SK-N-SH (cell line): ENCODE data around the gene PRRT4. TPM values are rescaled to one million over a fixed set of nuclear protein-coding genes. Genes with fewer than 3 reads are reported as not detected.

Experiments
- CTCF ChIA-PET: fragments of 300-600, 350-600 bp; formaldehyde crosslinking; extraction: SDS; loops from one replicate; lab custom pipeline; 2021; lab: Yijun Ruan, JAX
- POLR2A ChIA-PET: fragments of 350-600 bp; sonication (Branson Sonifier 250); formaldehyde crosslinking; extraction: SDS; loops from one replicate; lab custom pipeline; 2020; ENCODE audit warnings: antibody characterized with exemption, inconsistent platforms; lab: Yijun Ruan, JAX
- DNase-seq: peaks from one replicate; pipeline ENCODE4 v3.0.0; 2012
- H2AFZ ChIP-seq: fragments of 200-600 bp; sonication (generic); 2 replicates; pipeline ENCODE4 v1.8.1; 2016; ENCODE audit warnings: antibody characterized with exemption, mild to moderate bottlenecking, low read depth
- H3F3A ChIP-seq: fragments of 200-600 bp; sonication (generic); replicated peaks from 2 replicates; pipeline ENCODE3; 2016; ENCODE audit warnings: antibody characterized with exemption, mild to moderate bottlenecking; ENCODE audit not compliant: insufficient read depth
- H3K27ac ChIP-seq, 2 experiments: fragments of 200-500 bp in 1 of 2; fragments of 200-600 bp in 1 of 2; sonication (Bioruptor generic) in 1 of 2; sonication (generic), shearing (Covaris generic) in 1 of 2; 2 replicates each; pipeline versions ENCODE4 v1.5.1 to v1.6.1; 2014 to 2016; ENCODE audit warnings: low read depth in 2 of 2, inconsistent platforms in 1 of 2, low read length in 1 of 2, mild to moderate bottlenecking in 1 of 2, mixed read lengths in 1 of 2
- H3K27me3 ChIP-seq: fragments of 200-600 bp; sonication (generic), shearing (Covaris generic); 2 replicates; pipeline ENCODE4 v1.6.1; 2016; ENCODE audit warnings: mixed run types; ENCODE audit not compliant: insufficient read depth
- H3K36me3 ChIP-seq, 2 experiments: fragments of 200-500 bp in 1 of 2; fragments of 200-600 bp in 1 of 2; sonication (Bioruptor generic) in 1 of 2; sonication (generic) in 1 of 2; replicated peaks in 1 of 2; 2 replicates each; pipeline versions ENCODE3 to v1.5.1; 2014 to 2016; ENCODE audit warnings: low read length in 1 of 2, mild to moderate bottlenecking in 1 of 2; ENCODE audit not compliant: insufficient read depth in 2 of 2, control insufficient read depth in 1 of 2
- H3K4me1 ChIP-seq, 2 experiments: fragments of 200-500 bp in 1 of 2; fragments of 200-600 bp in 1 of 2; sonication (Bioruptor generic) in 1 of 2; sonication (generic), shearing (Covaris generic) in 1 of 2; 2 replicates each; pipeline versions ENCODE4 v1.5.1 to v1.6.1; 2014 to 2016; ENCODE audit warnings: low read depth in 1 of 2, low read length in 1 of 2, mixed run types in 1 of 2; ENCODE audit not compliant: insufficient read depth in 2 of 2, control insufficient read depth in 1 of 2
- H3K4me2 ChIP-seq: fragments of 200-600 bp; sonication (generic), shearing (Covaris generic); 2 replicates; pipeline ENCODE4 v1.6.1; 2017; ENCODE audit warnings: mixed run types
- H3K4me3 ChIP-seq, 2 experiments: fragments of 200-500 bp in 1 of 2; fragments of 200-600 bp in 1 of 2; sonication (Bioruptor generic) in 1 of 2; sonication (generic), shearing (Covaris generic) in 1 of 2; 2 replicates each; pipeline versions ENCODE4 v1.5.1 to v1.8.1; 2014 to 2016; ENCODE audit warnings: low read depth in 2 of 2, inconsistent platforms in 1 of 2, low read length in 1 of 2, mild to moderate bottlenecking in 1 of 2, mixed read lengths in 1 of 2, moderate library complexity in 1 of 2
- H3K79me2 ChIP-seq: fragments of 200-600 bp; sonication (generic); 2 replicates; pipeline ENCODE4 v1.8.1; 2017; ENCODE audit warnings: mild to moderate bottlenecking; ENCODE audit not compliant: insufficient read depth
- H3K9ac ChIP-seq: fragments of 200-600 bp; sonication (generic); 2 replicates; pipeline ENCODE4 v1.6.1; 2017; ENCODE audit warnings: mixed run types
- H3K9me2 ChIP-seq: fragments of 200-600 bp; sonication (generic); 2 replicates; pipeline ENCODE4 v1.6.1; 2017; ENCODE audit warnings: mixed run types
- H3K9me3 ChIP-seq: fragments of 200-600 bp; sonication (generic); 2 replicates; pipeline ENCODE4 v1.6.1; 2017; ENCODE audit warnings: mixed run types, mild to moderate bottlenecking, moderate library complexity
- H4K20me1 ChIP-seq: fragments of 200-600 bp; sonication (generic); 2 replicates; pipeline ENCODE4 v1.6.1; 2017; ENCODE audit warnings: mild to moderate bottlenecking, mixed run types; ENCODE audit not compliant: insufficient read depth
- CHD2 ChIP-seq: fragments of 150-350 bp; IDR thresholded peaks from 2 replicates; pipeline ENCODE4 v1.6.1; 2018; ENCODE audit warnings: low read length; ENCODE audit not compliant: partially characterized antibody
- FOXJ3 ChIP-seq: sonication (generic); formaldehyde crosslinking; IDR thresholded peaks from 2 replicates; pipeline ENCODE4 v1.5.1; 2020; ENCODE audit warnings: mild to moderate bottlenecking, missing genetic modification reagents
- GABPA ChIP-seq: IDR thresholded peaks from 2 replicates; pipeline ENCODE4 v1.4.0; 2012; ENCODE audit warnings: low read depth, mild to moderate bottlenecking
- MXI1 ChIP-seq: IDR thresholded peaks from 2 replicates; pipeline ENCODE4 v1.6.1; 2012; ENCODE audit warnings: mild to moderate bottlenecking, low read depth, low read length, improper control_type of control experiment
- NRF1 ChIP-seq: IDR thresholded peaks from 2 replicates; pipeline ENCODE4 v1.6.1; 2012; ENCODE audit warnings: low read depth, mild to moderate bottlenecking, low read length
- RAD21 ChIP-seq: IDR thresholded peaks from 2 replicates; pipeline ENCODE4 v1.6.1; 2012; ENCODE audit warnings: mild to moderate bottlenecking, low read length
- RCOR1 ChIP-seq: fragments of 150-350 bp; IDR thresholded peaks from 2 replicates; pipeline ENCODE4 v1.6.1; 2017; ENCODE audit warnings: antibody characterized with exemption, low read length
- SMC3 ChIP-seq: IDR thresholded peaks from 2 replicates; pipeline ENCODE4 v1.6.1; 2012; ENCODE audit warnings: low read depth, low read length, improper control_type of control experiment
- TCF12 ChIP-seq: IDR thresholded peaks from 2 replicates; pipeline ENCODE4 v1.4.0; 2012
- TEAD4 ChIP-seq: IDR thresholded peaks from 2 replicates; pipeline ENCODE4 v1.4.0; 2012; ENCODE audit warnings: mild to moderate bottlenecking, borderline replicate concordance; ENCODE audit not compliant: insufficient read depth
- WGBS: methylation state at CpG from one replicate; pipeline ENCODE4 v1.1.6; 2017; ENCODE audit warnings: low lambda C conversion rate; 5-methylcytosine and 5-hydroxymethylcytosine counted together
- polyA plus RNA-seq, 3 experiments: library from polyadenylated mRNA; depleted of rRNA; stranded (reverse); fragments of >200 nt; gene quantifications; 2 replicates each; pipeline ENCODE4 v1.2.3, GENCODE V29; 2012
- TF ChIP-seq, protein P1 (sequence below): IDR thresholded peaks from 2 replicates; pipeline ENCODE4 v1.4.0; 2012; ENCODE audit warnings: low read depth, borderline replicate concordance
- TF ChIP-seq, protein P2 (sequence below): IDR thresholded peaks from 2 replicates; pipeline ENCODE4 v1.4.0; 2012; ENCODE audit warnings: low read depth
- TF ChIP-seq, protein P3 (sequence below): fragments of 150-350 bp; IDR thresholded peaks from 2 replicates; pipeline ENCODE4 v1.6.1; 2017; ENCODE audit warnings: antibody characterized with exemption, low read length, low read depth, borderline replicate concordance
- TF ChIP-seq, protein P4 (sequence below): fragments of 200-600 bp; sonication (generic); IDR thresholded peaks from 2 replicates; pipeline ENCODE4 v1.6.1; 2017; ENCODE audit warnings: antibody characterized with exemption, mild to moderate bottlenecking, moderate library complexity

PRRT4 gene
- polyA plus RNA-seq, 1 of the 3 experiments (the other 2 are of a cell fraction): 1.5 TPM

DNA sequence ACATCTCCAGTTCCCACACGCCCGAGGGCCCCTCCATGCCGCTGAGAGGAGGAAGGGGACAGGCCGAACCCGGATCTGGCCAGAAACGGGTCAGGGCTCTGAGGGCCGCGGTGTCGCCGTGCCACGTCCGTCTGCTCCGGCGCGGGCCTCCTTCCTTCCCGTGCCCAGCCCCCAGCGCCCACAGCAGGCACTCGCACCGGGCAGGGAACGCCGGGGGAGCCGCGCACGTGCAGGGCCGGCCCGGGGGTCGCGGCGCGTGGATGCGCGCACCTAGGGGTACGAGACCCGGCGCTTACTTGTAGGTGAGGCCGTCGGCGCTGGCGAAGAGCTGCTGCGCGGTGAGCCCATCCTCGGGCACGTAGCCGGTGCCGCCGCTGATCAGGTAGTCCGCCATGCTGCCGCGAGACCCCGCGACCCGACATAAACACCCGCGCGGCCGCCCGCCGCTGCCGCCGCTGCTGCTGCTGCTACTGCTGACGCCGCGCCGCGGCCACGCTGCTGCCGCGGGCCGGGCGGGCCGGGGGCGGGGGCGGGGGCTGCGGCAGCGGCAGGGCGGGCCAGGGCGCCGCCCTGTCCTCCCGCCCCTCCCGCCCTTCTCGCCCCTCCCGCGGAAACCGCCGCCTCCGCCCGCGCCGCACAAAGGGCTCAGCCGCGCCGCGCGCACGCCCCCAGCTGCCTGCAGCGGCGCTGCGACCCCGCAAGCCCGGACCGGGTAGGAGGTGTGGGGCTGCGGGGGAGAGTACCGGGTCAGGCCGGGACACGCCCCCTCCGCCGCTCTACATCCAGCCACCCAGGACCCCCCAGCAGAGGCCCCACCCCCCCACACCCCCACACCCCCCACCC lies 44.2 kb upstream of the PRRT4 start:
- Histone ChIP-seq H3K27me3 (no peaks in the 10 kb centered on the region), H3K9ac (peak overlapping the region; percentile 71), H3F3A (peaks cover 32% of the 10 kb centered on the region), H3K79me2 (peaks cover 22% of the 10 kb centered on the region), H3K27ac (peak overlapping the region in 1 of 2 experiments; percentile 18; a peak in 1 of 4 replicates), H3K4me1 (peaks cover 27 to 36% of the 10 kb centered on the region in 2 experiments; a peak in 2 of 4 replicates), H3K9me3 (no peaks in the 10 kb centered on the region), H3K9me2 (no peaks in the 10 kb centered on the region), H4K20me1 (peaks cover 14% of the 10 kb centered on the region; the same call in 1 of the 2 replicates), H3K4me2 (peak overlapping the region; percentile 93), H3K4me3 (peak overlapping the region; percentile 73 to 87), H2AFZ (peak overlapping the region; percentile 46), H3K36me3 (peaks cover 15 to 16% of the 10 kb centered on the region in 2 experiments)
- WGBS: under 1% methylated on average over 40 of the region's 107 CpGs
- ChIA-PET CTCF (interaction anchor here (1.2 to 50.3 kb wide), 5 partner anchors 11 to 531 kb away, joined by 3 to 1901 read pairs (median 1786); partner anchors contain the start of genes IMPDH1 and RBM28), POLR2A (interaction anchor here (0.7 to 1.8 kb wide), 4 partner anchors 13 to 61 kb away, joined by 3 to 4 read pairs (median 4); no protein-coding TSS in a partner anchor)
- peak; percentile 95 for DNase-seq
- TF ChIP-seq, protein P1, sequence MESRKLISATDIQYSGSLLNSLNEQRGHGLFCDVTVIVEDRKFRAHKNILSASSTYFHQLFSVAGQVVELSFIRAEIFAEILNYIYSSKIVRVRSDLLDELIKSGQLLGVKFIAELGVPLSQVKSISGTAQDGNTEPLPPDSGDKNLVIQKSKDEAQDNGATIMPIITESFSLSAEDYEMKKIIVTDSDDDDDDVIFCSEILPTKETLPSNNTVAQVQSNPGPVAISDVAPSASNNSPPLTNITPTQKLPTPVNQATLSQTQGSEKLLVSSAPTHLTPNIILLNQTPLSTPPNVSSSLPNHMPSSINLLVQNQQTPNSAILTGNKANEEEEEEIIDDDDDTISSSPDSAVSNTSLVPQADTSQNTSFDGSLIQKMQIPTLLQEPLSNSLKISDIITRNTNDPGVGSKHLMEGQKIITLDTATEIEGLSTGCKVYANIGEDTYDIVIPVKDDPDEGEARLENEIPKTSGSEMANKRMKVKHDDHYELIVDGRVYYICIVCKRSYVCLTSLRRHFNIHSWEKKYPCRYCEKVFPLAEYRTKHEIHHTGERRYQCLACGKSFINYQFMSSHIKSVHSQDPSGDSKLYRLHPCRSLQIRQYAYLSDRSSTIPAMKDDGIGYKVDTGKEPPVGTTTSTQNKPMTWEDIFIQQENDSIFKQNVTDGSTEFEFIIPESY: no peak
- TF ChIP-seq NRF1 (peak; percentile 26; the same call in 1 of the 2 replicates), GABPA (peak; percentile 29; the same call in 1 of the 2 replicates), MXI1 (peak; percentile 60; the same call in 1 of the 2 replicates), CHD2 (no peak)
- TF ChIP-seq, protein P2, sequence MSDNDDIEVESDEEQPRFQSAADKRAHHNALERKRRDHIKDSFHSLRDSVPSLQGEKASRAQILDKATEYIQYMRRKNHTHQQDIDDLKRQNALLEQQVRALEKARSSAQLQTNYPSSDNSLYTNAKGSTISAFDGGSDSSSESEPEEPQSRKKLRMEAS: 0 out of 2 replicates have a peak, but pooled peaks have one; percentile 12

DNA sequence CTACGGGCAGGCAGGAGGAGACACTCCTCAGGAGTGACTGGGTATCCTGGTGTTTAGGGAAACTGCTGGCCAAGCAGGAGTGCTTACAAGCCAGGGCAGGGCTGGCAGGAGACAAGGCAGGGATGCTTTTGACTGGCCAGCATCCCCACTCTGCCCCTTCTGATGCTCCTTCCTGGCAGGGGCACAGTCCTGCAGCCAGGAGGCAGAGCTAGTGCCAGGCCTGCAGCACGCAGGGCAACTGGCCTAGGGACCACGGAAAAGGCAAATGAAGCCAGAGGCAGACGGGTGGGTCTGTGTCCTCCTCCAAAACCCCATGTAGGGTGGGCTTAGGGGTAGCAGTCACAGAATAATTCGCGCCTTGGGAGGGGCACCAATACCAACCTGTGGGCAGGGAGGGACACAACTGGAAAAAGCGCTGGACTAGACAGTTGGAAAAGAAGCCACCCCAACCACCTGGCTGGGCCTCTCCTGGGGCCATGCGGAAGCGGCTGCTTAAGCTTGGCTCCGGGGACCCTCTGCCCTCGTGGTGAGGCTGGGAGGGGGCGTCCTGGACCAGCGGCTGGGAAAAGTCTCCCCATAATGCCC lies 43.5 kb upstream of the PRRT4 start:
- Histone ChIP-seq H3K79me2 (peaks cover 22% of the 10 kb centered on the region), H3K27me3 (no peaks in the 10 kb centered on the region), H3K4me1 (peaks cover 27 to 31% of the 10 kb centered on the region in 2 experiments; a peak in 2 of 4 replicates), H2AFZ (peak overlapping the region; percentile 46), H3K27ac (no peak overlapping the region), H3K4me3 (peak overlapping the region; percentile 73 to 87), H3K4me2 (peak overlapping the region; percentile 93), H3K9me3 (no peaks in the 10 kb centered on the region), H3K36me3 (peaks cover 16 to 22% of the 10 kb centered on the region in 2 experiments), H3K9ac (peak overlapping the region; percentile 71), H4K20me1 (peaks cover 14% of the 10 kb centered on the region; the same call in 1 of the 2 replicates), H3K9me2 (no peaks in the 10 kb centered on the region), H3F3A (peaks cover 25% of the 10 kb centered on the region)
- WGBS: 36% methylated on average over 8 of the region's 13 CpGs
- peak; percentile 82 for DNase-seq
- ChIA-PET POLR2A (interaction anchor here (1.3 to 1.8 kb wide), 3 partner anchors 12 to 57 kb away, joined by 3 to 6 read pairs (median 4); no protein-coding TSS in a partner anchor), CTCF (interaction anchor here (1.2 to 50.3 kb wide), 6 partner anchors 10 to 532 kb away, joined by 3 to 1901 read pairs (median 902); partner anchors contain the start of genes IMPDH1 and RBM28)
- TF ChIP-seq TEAD4: no peak
- no peak for TF ChIP-seq RCOR1
- no peak for TF ChIP-seq TCF12
- TF ChIP-seq, protein P3, sequence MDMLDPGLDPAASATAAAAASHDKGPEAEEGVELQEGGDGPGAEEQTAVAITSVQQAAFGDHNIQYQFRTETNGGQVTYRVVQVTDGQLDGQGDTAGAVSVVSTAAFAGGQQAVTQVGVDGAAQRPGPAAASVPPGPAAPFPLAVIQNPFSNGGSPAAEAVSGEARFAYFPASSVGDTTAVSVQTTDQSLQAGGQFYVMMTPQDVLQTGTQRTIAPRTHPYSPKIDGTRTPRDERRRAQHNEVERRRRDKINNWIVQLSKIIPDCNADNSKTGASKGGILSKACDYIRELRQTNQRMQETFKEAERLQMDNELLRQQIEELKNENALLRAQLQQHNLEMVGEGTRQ: no peak
- TF ChIP-seq, protein P4, sequence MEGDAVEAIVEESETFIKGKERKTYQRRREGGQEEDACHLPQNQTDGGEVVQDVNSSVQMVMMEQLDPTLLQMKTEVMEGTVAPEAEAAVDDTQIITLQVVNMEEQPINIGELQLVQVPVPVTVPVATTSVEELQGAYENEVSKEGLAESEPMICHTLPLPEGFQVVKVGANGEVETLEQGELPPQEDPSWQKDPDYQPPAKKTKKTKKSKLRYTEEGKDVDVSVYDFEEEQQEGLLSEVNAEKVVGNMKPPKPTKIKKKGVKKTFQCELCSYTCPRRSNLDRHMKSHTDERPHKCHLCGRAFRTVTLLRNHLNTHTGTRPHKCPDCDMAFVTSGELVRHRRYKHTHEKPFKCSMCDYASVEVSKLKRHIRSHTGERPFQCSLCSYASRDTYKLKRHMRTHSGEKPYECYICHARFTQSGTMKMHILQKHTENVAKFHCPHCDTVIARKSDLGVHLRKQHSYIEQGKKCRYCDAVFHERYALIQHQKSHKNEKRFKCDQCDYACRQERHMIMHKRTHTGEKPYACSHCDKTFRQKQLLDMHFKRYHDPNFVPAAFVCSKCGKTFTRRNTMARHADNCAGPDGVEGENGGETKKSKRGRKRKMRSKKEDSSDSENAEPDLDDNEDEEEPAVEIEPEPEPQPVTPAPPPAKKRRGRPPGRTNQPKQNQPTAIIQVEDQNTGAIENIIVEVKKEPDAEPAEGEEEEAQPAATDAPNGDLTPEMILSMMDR: peak; percentile 44
- TF ChIP-seq SMC3: no peak; the same call in 1 of the 2 replicates
- TF ChIP-seq CHD2: no peak
- TF ChIP-seq, protein P2: no peak
- no peak for TF ChIP-seq FOXJ3 (CRISPR knock-in tag)
- TF ChIP-seq RAD21: peak; percentile 31; the same call in 1 of the 2 replicates
- peak; percentile 62; the same call in 1 of the 2 replicates for TF ChIP-seq MXI1
